Ishikawa (cell line): Measurements from ENCODE around the gene KRT82.

Experiments used
- EP300 ChIP-seq: IDR thresholded peaks from 2 replicates; pipeline ENCODE4 v1.6.1; 2012; ENCODE audit warnings: borderline replicate concordance
- RAD21 ChIP-seq: IDR thresholded peaks from 2 replicates; pipeline ENCODE4 v1.6.1; 2012; ENCODE audit warnings: low read depth

GRCh38 chr12:52383331-52383730 lies 22.8 kb downstream of the KRT82 start:
- no peak for TF ChIP-seq EP300
- no peak for TF ChIP-seq RAD21
